ENCODE results near the gene MAN1B1.

The MAN1B1 gene

DNA sequence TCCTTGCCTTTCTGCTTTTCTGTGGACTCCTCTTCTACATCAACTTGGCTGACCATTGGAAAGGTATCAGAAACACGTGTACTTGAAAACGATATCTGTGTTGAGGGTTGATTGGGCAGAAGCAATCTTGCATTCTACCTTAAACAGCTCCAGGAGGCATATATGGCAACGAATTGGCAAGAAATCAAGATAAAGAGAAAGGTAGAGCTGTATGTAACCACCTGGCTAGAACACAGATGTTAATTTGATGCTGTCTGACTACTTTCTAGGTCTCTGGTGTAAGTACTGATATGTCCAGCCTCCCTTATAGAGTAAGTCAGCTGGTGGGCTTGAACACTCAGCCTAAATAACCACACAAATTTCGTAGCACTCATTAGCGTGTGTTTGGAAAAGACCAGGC, 1.3 kb downstream of the MAN1B1 start:
- no peak for DNase-seq

DNA sequence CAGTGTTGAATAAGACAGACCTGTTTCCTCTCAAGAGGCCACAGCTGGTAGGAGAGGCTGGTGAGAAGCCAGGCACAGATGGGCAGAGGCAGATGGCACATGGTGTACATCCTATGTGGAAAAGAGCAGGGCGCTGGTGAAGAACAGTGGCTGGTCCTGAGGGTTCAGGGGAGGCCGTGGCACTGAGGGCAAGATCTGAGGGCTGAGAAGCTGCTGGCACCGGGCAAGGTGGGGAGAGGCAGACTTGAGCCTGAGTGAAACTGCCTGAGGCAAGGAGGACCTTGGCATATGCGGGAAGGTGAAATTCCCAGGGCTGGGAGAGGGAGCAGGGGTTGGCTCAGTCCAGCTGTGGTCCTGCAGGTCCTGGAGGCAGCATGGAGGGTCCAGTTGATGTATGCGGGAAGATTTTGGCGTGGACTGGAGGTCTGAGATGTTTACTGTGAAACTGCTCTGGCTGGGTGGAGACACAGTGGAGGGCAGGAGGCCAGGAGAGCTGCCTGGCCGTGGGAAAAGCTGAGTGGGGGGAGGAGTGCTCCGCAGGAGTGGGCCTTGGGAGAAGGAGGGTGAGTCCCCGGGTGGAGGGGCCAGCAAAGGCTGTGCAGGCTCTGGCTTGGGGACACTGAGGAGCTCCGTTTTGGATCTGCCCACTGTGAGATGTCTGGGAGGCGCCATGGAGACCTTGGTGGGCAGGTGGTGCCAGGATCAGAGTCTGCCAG, 2.6 kb downstream of the MAN1B1 start:
- DNase-seq = no peak

DNA sequence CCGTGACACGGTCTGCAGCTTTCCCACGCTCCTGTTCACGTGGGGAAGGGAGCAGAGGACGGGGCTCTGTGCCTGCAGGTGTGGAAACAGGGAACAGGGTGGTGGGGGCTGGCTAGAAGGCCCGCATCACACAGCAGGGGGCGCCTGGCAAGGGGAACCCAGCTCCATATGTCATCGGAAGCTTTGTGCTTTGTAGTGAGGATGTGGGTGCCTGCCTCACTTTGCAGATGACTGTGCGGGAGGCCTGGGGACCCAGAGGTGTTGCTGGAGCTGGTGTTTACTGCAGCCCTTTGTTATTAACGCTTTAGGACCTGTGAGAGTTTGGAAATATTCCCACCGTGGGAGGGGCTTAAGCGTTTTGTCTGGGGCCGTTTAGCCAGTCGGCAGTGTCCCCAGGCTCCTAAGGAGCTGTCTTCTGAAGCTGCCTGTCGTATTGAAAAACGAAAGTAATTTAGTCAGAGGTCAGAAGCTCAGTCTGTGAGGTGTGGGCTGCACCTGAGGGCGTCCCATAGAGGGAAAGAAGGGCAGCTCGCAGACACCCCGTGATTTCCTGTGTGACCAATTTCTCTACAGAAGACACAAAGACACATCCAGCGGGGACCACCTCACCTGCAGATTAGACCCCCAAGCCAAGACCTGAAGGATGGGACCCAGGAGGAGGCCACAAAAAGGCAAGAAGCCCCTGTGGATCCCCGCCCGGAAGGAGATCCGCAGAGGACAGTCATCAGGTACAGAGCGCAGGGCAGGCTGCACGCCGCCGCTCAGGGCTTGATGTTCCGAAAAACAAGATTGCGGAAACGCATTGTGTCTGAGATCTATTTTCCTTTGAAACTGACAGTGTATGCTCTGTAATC, 9.1 kb downstream of the MAN1B1 start:
- DNase-seq = no peak

DNA sequence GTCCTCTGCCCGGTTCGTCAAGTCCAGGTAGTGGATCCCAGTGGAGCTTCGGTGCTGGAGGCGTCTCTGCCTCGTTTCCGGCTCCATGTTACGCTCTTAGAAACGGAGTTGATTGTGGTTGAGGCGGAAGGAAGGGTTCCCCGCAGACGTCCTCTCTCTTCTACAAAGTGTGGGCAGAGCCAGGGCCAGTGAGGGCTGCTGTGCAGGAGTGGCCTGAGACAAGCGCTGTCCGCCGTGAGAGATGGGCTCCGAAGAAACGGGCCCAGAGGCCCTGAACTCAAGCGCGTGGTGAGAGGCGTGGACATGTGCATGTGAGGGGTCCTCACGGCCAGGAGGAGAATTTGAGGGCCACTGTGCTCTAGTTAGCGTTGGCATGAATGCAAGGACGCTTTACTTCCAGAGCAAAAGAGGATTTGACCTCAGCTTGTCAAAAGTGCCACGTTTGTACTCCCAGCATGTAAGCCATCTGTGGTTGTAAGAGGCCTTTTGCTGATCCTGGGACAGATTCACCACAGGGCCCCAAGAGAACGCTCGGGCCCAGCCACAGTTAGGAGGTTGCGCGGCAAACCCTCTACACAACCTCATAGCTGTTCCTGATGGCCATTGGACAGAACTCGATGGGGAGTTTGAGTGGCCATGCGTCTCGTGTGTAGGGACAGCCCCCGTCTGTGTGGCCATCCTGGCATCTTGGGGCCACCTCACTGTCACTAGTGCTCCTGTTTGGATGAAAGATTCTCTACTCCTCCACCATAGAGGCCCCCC, 10.2 kb downstream of the MAN1B1 start:
- no peak for DNase-seq

DNA sequence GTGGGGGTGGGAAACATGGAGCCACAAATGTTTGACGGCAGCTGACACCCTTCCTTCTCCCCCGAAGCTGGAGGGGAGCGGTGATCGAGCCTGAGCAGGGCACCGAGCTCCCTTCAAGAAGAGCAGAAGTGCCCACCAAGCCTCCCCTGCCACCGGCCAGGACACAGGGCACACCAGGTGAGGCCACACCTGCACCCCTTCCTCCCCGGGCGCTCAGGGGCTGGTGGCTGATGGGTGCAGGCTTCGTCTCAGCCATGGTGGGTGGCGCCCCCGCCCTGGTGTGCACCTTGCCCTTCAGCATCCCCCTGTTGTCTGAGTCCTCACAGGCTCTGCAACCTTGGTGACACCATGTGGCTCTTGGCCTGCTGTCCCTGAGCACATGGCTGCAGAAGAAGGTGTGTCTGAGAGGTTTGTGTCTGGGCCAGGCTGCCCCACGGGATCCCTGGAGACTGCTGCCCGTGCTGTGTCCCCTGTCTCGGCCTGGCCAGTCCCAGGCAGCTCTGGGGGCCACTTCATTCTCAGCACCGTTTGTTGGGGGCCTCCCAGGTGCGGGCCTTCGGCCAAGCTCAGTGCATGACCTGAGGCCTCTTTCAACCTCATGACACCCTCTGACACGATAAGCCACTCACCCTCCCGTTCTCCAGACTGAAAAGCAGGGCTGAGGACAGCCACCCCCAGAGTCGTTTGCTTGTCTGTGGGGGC, 11.1 kb downstream of the MAN1B1 start:
- no peak for DNase-seq

DNA sequence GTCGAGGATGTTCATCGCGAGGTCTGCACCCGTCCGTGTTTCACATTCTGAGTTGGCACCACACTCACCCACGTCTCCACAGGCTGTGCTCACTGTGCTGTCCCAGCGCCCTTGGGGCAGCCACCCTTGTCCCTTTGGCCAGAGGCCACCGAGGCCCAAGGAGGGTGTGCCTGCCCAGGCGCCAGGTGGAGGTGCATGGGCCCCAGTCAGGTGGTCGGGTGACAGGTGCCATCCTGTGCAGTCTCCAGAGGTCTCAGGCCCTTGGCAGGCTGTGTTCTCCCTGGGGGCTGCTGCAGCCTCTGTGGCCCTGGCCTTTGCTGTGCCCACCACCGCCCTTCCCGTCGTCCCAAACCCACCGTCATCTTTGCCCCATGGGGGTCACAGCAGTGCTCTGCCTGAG, 12.4 kb downstream of the MAN1B1 start:
- DNase-seq = no peak

DNA sequence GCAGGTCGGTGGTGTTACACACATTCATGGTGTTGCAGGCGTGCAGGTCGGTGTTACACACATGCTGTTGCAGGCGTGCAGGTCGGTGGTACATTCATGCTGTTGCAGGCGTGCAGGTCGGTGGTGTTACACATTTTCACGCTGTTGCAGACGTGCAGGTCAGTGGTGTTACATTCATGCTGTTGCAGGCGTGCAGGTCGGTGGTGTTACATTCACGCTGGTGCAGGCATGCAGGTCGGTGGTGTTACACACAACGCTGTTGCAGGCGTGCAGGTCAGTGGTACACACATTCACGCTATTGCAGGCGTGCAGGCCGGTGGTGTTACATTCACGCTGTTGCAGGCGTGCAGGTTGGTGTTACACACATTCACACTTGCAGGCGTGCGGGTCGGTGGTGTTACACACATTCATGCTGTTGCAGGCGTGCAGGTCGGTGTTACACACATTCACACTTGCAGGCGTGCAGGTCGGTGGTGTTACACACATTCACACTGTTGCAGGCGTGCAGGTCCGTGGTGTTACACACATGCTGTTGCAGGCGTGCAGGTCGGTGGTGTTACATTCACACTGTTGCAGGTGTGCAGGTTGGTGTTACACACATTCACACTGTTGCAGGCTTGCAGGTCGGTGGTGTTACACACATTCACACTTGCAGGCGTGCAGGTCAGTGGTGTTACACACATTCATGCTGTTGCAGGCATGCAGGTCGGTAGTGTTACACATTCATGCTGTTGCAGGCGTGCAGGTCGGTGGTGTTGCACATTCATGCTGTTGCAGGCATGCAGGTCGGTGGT, 16.6 kb downstream of the MAN1B1 start:
- DNase-seq = no peak

DNA sequence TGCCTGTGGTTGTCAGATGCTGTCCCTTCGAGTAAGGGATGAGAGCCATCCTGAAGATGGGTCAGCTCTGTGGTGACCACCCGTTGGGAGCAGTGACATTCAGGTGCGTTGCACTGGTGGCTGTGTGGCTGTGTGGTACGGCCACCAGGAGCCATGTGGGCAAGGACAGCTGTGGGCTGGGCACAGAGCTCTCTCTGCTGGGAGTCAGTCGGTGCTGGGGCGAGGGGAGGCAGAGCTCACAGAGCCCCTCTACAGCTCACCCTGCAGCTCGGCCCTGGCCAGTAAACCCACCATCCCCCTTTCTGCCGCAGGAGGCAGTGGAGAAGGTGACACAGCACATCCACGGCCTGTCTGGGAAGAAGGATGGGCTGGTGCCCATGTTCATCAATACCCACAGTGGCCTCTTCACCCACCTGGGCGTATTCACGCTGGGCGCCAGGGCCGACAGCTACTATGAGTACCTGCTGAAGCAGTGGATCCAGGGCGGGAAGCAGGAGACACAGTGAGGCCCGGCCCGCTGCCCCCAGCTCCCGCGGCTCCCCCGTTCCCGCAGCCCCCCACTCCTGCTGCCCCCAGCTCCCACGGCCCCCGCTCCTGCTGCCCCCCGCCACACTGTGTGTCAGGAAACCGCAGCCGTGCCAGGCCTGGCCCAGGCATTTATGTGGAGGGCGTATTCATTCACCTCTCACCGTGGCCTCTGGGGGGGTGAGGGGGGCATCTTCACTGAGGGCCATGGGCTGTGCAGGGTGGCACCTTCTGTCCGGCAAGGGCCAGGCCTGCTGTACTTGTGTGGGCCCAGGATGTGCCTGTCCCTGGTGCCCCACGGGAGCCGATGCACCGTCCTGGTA, 19.3 kb downstream of the MAN1B1 start:
- DNase-seq = no peak

DNA sequence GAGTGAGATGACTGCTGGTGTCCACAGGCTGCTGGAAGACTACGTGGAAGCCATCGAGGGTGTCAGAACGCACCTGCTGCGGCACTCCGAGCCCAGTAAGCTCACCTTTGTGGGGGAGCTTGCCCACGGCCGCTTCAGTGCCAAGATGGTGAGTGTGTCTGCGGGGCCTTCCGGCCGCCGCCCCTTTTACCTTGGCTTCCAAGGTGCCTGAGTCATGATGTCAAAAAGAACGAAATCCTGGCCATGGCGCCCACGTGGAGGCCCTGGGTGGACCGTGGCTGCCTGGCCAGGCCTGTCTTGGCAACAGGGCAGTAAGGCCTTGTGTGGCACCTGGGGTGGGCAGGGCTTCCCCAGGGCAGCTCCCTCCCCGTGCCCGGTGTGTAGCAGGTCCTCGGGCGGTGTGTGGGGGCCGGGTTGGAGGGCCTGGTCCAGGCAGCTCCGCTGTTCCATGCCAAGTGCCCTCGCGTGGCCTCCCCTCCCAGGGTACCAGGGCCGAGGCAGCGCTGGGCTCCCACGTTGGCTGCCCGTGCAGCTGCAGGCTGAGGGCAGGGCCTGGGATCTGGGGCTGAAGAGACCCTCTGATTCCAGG, 20.0 kb downstream of the MAN1B1 start:
- DNase-seq = no peak

DNA sequence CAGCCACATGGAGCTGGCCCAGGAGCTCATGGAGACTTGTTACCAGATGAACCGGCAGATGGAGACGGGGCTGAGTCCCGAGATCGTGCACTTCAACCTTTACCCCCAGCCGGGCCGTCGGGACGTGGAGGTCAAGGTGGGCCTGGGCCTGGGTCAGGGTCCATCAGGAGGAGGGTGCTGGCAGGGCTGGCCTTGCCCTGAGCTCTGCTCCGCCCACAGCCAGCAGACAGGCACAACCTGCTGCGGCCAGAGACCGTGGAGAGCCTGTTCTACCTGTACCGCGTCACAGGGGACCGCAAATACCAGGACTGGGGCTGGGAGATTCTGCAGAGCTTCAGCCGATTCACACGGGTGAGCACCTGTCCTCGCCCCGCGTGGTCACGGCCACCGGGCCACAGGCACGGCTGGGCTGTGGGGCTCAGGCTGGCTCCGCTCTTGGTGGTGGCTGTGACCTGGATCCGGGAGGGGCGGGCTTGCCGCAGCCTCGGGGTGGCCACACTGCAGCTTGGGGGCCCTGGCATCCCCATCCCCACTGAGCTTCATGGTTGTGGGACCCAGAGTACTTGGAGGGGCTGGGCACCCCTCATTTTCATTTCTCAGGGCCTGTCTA, 20.6 kb downstream of the MAN1B1 start:
- DNase-seq = no peak

DNA sequence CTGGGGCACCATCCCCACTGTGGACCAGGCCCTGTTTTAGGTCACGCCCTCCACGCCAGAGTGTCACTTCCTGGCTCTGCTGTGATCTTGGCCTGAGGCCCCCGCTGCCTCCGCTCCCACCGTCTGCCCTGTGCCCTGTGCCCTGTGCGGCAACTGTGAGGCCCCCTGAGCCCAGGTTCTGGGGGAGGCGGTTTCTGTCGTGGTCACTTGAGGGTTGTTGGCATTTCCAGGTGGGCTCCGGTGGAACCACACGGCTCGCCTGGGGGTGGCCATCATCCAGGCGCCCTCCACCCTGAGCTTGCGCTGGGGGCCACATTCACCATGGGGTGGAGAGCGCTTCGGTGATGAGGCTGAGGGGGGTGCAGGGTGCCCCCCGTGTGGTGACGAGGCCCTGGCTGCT, 21.2 kb downstream of the MAN1B1 start:
- no peak for DNase-seq

DNA sequence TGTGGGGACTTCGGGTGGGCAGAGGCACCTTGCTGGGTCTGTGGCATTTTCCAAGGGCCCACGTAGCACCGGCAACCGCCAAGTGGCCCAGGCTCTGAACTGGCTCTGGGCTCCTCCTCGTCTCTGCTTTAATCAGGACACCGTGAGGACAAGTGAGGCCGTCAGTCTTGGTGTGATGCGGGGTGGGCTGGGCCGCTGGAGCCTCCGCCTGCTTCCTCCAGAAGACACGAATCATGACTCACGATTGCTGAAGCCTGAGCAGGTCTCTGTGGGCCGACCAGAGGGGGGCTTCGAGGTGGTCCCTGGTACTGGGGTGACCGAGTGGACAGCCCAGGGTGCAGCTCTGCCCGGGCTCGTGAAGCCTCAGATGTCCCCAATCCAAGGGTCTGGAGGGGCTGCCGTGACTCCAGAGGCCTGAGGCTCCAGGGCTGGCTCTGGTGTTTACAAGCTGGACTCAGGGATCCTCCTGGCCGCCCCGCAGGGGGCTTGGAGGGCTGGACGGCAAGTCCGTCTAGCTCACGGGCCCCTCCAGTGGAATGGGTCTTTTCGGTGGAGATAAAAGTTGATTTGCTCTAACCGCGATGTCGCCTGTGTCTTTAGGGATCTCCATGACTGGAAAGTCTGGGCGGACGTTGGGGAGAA, 21.9 kb downstream of the MAN1B1 start:
- no peak for DNase-seq

DNA sequence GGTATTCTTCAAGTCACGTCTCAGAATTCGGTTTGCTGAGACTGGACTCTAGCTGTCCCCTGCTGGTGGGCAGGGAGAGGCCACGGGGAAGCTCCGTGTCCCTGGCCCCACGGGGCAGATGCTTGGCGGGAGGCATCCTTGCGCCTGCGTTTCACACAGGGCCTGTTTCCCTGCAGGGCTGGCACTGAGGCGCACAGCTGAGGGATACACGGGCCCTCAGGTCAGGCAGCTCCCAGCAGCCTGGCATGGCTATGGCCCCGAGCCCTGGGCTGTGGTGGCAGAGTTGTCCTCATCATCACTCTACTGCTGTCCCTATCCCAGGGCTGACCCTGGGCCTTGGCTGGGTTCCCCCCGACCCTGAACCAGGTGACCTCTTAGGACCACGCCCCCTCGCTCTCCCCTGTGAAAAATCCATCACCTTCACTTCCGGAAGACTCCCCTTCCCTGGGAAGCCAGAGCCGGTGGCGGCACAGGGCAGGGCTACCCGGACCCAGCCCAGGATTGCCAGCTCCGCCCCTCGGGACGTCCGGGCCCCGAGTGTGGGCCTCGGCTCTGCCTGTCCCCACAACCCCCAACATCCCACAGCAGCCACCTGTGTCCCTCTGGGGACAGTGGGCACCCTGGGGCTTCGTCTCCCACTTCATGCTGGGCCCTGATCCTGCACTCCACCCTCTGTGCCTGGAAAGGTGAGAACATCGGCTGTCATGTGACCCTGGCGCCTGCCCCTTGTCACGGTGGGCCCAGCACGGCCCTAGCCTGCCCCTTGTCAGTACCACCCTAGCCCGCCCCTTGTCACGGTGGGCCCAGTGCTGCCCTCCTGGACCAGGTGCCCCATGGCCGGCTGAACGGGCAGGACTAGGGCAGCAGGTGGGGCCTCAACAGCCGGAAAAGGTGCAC, 22.7 kb downstream of the MAN1B1 start:
- no peak for DNase-seq

DNA sequence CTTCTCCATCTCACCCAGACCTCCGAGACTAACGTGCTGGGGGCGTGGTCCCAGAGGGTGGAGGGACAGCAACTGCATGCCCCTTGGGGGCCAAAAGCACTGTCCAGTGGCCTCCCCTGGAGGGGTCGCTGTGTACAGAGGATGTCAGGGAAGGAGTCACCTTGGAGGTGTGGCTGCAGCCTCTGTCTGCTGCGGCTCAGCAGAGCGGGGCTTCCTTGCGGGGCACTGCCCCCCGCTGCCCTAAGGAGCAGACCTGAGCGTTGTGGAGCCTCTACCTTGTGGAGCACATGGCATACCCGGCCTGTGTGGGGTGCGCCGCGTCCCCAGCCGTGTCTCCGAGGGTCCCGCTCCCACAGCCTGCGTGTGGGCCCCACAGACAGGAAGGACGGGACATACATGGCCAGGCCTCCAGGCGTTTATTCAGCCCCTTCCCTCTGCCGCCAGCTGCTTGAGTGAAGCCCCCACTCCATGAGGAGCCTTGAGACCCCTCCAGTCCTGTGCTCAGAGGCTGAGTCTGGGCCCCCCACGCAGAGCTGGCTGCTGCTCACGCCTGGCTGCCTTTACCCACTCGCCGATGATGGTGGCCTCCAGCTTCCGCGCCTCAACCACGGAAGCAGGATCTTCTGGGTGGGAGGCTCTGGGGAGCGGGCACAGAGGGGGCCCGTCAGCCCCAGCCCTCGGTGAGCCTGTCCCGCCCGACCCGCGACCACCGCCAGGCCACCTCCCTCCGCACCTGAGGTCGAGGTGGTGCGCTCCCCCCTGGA, 23.5 kb downstream of the MAN1B1 start:
- DNase-seq = no peak

DNA sequence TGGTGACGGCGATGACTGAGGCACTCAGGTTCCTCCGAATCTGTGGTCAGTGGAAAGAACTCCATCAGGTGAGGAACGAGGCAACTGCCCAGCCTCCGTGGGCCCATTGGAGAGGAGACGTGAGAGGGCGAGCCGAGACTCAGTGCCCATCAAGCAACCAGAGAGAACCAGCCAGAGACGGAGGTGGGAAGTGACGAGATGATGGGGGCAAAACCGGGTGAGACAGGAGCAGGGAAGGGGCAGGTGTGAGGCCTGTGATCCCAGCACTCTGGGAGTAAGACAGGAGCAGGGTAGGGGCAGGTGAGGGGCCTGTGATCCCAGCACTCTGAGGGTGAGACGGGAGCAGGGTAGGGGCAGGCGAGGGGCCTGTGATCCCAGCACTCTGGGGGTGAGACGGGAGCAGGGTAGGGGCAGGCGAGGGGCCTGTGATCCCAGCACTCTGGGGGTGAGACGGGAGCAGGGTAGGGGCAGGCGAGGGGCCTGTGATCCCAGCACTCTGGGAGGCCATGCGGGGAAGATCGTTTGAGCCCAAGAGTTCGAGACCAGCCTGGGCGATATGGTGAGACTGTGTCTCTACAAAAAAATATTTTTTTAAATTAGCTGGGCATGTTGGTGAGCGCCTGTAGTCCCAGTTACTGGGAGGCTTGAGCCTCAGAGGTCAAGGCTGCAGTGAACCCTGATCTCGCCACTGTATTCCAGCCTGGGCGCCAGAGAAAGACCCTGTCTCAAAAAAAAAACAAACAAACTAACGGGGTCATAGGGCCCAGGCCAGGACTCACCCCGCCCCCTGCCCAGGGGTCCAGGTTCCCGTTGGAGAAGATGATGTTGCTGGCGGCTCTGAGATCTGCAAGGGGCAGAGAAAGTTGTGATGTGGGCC, 24.4 kb downstream of the MAN1B1 start:
- DNase-seq = no peak

DNA sequence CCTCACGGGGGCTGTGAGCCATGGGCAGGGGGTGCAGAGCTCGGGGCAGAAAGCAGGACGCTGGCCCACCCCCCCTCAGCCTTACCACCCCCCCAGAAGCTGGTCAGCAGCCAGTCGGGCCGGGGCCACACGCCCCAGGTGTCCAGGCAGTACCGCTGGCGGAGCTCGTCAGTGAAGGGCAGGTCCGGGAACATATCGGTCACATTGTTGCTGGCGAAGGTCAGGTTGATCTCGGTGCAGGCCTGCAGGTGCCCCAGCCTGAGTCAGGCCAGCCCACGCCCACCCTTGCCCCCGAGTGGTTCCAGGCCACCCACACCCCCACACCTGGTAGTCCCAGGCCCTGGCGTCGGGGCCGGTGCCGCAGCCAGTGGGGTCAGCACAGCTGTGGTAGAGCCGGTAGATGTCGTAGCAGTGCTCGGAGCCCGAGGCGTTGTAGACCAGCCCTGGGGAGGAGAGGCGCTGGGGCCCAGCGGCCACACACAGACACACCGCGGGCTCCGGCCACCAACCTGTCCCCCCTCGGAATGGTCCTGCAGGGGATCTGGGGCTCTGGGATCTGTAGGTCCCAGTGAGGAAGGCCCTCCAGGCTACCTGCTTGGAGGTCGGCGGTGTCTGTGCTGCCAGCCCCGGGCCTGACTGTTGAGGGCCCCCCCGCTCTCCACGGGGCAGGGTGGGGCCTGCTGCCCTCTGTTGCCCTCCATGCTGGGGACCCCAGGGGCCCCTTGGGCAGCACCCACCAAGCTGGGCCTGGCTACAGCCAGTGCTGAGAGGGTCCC, 25.2 kb downstream of the MAN1B1 start:
- DNase-seq = no peak
